ENCODE data around the gene KCNJ11. TPM values are rescaled to one million over a fixed set of nuclear protein-coding genes. Genes with fewer than 3 reads are reported as not detected.

Gene KCNJ11
- polyA plus RNA-seq, 1 donor (not counting 4 experiments of a cell fraction or from before 2014, with no cell fraction given), result 0.03 TPM

DNA sequence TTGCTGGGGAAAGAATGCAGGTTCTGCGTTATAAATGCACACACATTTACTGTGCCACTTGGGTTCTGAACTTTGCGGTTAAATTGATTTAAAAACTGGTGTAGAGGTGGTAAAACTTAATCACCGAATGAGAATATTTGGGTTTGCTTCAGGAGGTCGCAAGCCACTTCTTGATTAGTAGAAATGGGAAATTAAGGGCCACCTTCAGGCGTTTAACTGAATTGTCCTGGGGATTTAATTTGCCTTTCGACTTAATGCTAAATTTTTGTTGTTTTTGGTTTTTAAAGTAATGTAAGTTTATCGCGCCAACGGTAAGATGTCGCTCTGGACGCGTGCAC, 37.3 kb downstream of the KCNJ11 start:
- TF ChIP-seq CTCF (optimal IDR thresholded peaks at IDR 0.05 in 1 of 3, IDR thresholded peaks at IDR 0.05 in 1 of 3, conservative IDR thresholded peaks at IDR 0.05 in 1 of 3; ENCODE audit: extremely low read depth in 1 of 3, insufficient read depth in 2 of 3, low read length in 3 of 3) (no peak), EZH2 (IDR thresholded peaks at IDR 0.05; ENCODE audit: low read length) (no peak)
- Histone ChIP-seq H4K20me1 (ENCODE audit: control insufficient read depth, extremely low read depth, insufficient read depth, low read length) (no peaks in the 10 kb centered on the region), H3K9me3 (ENCODE audit: control insufficient read depth, low read depth, low read length) (no peaks in the 10 kb centered on the region), H3K4me2 (ENCODE audit: control insufficient read depth, extremely low read depth, insufficient read depth, low read depth, low read length) (peak overlapping the region; percentile 76), H3K27ac (ENCODE audit: control insufficient read depth, insufficient read depth, low read length) (no peak overlapping the region), H3K9ac (ENCODE audit: control insufficient read depth, extremely low read depth, insufficient read depth, low read length) (peak overlapping the region; percentile 78), H3K4me3 (ENCODE audit: control insufficient read depth in 2 of 3, extremely low read depth in 1 of 3, insufficient read depth in 2 of 3, low read depth in 1 of 3, low read length in 3 of 3) (peak overlapping the region; percentile 43 to 52 (median 51)), H3K27me3 (ENCODE audit: control insufficient read depth, extremely low read depth, insufficient read depth, low read length) (no peaks in the 10 kb centered on the region), H3K36me3 (ENCODE audit: control insufficient read depth in 2 of 2, extremely low read depth in 1 of 2, insufficient read depth in 2 of 2, low read length in 2 of 2) (no peaks in the 10 kb centered on the region), H3K9me1 (ENCODE audit: control insufficient read depth, extremely low read depth, insufficient read depth, low read length) (no peaks in the 10 kb centered on the region), H2AFZ (ENCODE audit: control insufficient read depth, low read length) (no peak overlapping the region), H3K79me2 (ENCODE audit: control insufficient read depth, insufficient read depth, low read length) (no peaks in the 10 kb centered on the region), H3K4me1 (ENCODE audit: control insufficient read depth, extremely low read depth, insufficient read depth, low read length) (peaks cover 10% of the 10 kb centered on the region)
- FAIRE-seq, result no peak
- no peak for DNase-seq (ENCODE audit: low read depth, low spot score)
- dilution Hi-C loops (cut with MboI; ENCODE audit: extremely low pct_ligation_motif_present, low sequenced_read_pairs), result no loop called here

GRCh38 chr11:17350455-17351171, 37.8 kb downstream of the KCNJ11 start:
- no peaks in the 10 kb centered on the region for H3K9me1 ChIP-seq (ENCODE audit: control insufficient read depth, extremely low read depth, insufficient read depth, low read length)
- H3K4me3 ChIP-seq (ENCODE audit: control insufficient read depth in 2 of 3, extremely low read depth in 1 of 3, insufficient read depth in 2 of 3, low read depth in 1 of 3, low read length in 3 of 3), result no peak overlapping the region
- H3K9ac ChIP-seq (ENCODE audit: control insufficient read depth, extremely low read depth, insufficient read depth, low read length), result no peak overlapping the region
- no peaks in the 10 kb centered on the region for H3K79me2 ChIP-seq (ENCODE audit: control insufficient read depth, insufficient read depth, low read length)
- dilution Hi-C loops (cut with MboI; ENCODE audit: extremely low pct_ligation_motif_present, low sequenced_read_pairs), result no loop called here
- no peak overlapping the region for H3K4me2 ChIP-seq (ENCODE audit: control insufficient read depth, extremely low read depth, insufficient read depth, low read depth, low read length)
- no peak overlapping the region for H2AFZ ChIP-seq (ENCODE audit: control insufficient read depth, low read length)
- H3K27me3 ChIP-seq (ENCODE audit: control insufficient read depth, extremely low read depth, insufficient read depth, low read length), result no peaks in the 10 kb centered on the region
- H3K9me3 ChIP-seq (ENCODE audit: control insufficient read depth, low read depth, low read length), result no peaks in the 10 kb centered on the region
- H3K4me1 ChIP-seq (ENCODE audit: control insufficient read depth, extremely low read depth, insufficient read depth, low read length), result peaks cover 10% of the 10 kb centered on the region
- H3K27ac ChIP-seq (ENCODE audit: control insufficient read depth, insufficient read depth, low read length), result no peak overlapping the region
- TF ChIP-seq CTCF (optimal IDR thresholded peaks at IDR 0.05 in 1 of 3, IDR thresholded peaks at IDR 0.05 in 1 of 3, conservative IDR thresholded peaks at IDR 0.05 in 1 of 3; ENCODE audit: extremely low read depth in 1 of 3, insufficient read depth in 2 of 3, low read length in 3 of 3), result no peak
- H3K36me3 ChIP-seq (ENCODE audit: control insufficient read depth in 2 of 2, extremely low read depth in 1 of 2, insufficient read depth in 2 of 2, low read length in 2 of 2), result no peaks in the 10 kb centered on the region
- H4K20me1 ChIP-seq (ENCODE audit: control insufficient read depth, extremely low read depth, insufficient read depth, low read length), result no peaks in the 10 kb centered on the region
- DNase-seq (ENCODE audit: low read depth, low spot score) (no peak), FAIRE-seq (no peak)
